ENCODE data around the gene SDF2L1. TPM values are rescaled to one million over a fixed set of nuclear protein-coding genes. Genes with fewer than 3 reads are reported as not detected.

The SDF2L1 gene
- total and polyA plus RNA-seq, 4 donors = 6.9 to 21.9 (median 15.3) TPM

- Histone ChIP-seq H3K4me1 (ENCODE audit: control insufficient read depth, insufficient read depth, low read length) (peaks cover 53% of the 10 kb centered on the region), H3K27ac (ENCODE audit: low read depth, low read length) (no peak overlapping the region), H3K27me3 (ENCODE audit: control insufficient read depth, insufficient read depth, low read length) (no peaks in the 10 kb centered on the region), H3K9me3 (ENCODE audit: control insufficient read depth, insufficient read depth, low read length) (no peaks in the 10 kb centered on the region), H3K4me3 (ENCODE audit: low read depth, low read length) (no peak overlapping the region), H3K36me3 (ENCODE audit: control insufficient read depth, insufficient read depth, low read length) (peaks cover 35% of the 10 kb centered on the region)
- WGBS (ENCODE audit: insufficient coverage) = 80% methylated on average over 7 of the region's 11 CpGs
- peak in 1 of 6 donors; percentile 59 for DNase-seq (ENCODE audit: low read depth in 4 of 6, low spot score in 6 of 6)
Measured at GRCh38 chr22:21626735-21627469, 15.2 kb upstream of the SDF2L1 start.

GRCh38 chr22:21628386-21629254 is 13.5 kb upstream of the SDF2L1 start:
- 64% methylated on average over 73 of the region's 74 CpGs for WGBS (ENCODE audit: insufficient coverage)
- Histone ChIP-seq H3K4me3 (ENCODE audit: low read depth, low read length) (peak overlapping the region; percentile 67), H3K27me3 (ENCODE audit: control insufficient read depth, insufficient read depth, low read length) (no peaks in the 10 kb centered on the region), H3K4me1 (ENCODE audit: control insufficient read depth, insufficient read depth, low read length) (peaks cover 36% of the 10 kb centered on the region), H3K9me3 (ENCODE audit: control insufficient read depth, insufficient read depth, low read length) (no peaks in the 10 kb centered on the region), H3K27ac (ENCODE audit: low read depth, low read length) (no peak overlapping the region), H3K36me3 (ENCODE audit: control insufficient read depth, insufficient read depth, low read length) (peaks cover 26% of the 10 kb centered on the region)
- no peak for DNase-seq (ENCODE audit: low read depth in 4 of 6, low spot score in 6 of 6)

GRCh38 chr22:21629255-21630149 is 12.6 kb upstream of the SDF2L1 start, which contains the start of gene YDJC:
TSS of gene YDJC (minus strand) at chr22:21630022. CDS start at chr22:21630014, 8 bp downstream.
- peak in 5 of 6 donors; percentile 68 to 98 (median 87) for DNase-seq (ENCODE audit: low read depth in 4 of 6, low spot score in 6 of 6)
- Histone ChIP-seq H3K4me3 (ENCODE audit: low read depth, low read length) (peak within 1 kb of the TSS; percentile 67), H3K36me3 (ENCODE audit: control insufficient read depth, insufficient read depth, low read length) (peaks cover 26% of the 10 kb centered on the region), H3K27ac (ENCODE audit: low read depth, low read length) (no peak within 1 kb of the TSS), H3K27me3 (ENCODE audit: control insufficient read depth, insufficient read depth, low read length) (no peaks in the 10 kb centered on the region), H3K4me1 (ENCODE audit: control insufficient read depth, insufficient read depth, low read length) (peaks cover 27% of the 10 kb centered on the region), H3K9me3 (ENCODE audit: control insufficient read depth, insufficient read depth, low read length) (no peaks in the 10 kb centered on the region)
- WGBS (ENCODE audit: insufficient coverage) = under 1% methylated on average over 93 of the region's 93 CpGs

GRCh38 chr22:21631025-21631424 is 11.1 kb upstream of the SDF2L1 start:
- H3K9me3 ChIP-seq (ENCODE audit: control insufficient read depth, insufficient read depth, low read length) = no peaks in the 10 kb centered on the region
- no peak overlapping the region for H3K4me3 ChIP-seq (ENCODE audit: low read depth, low read length)
- DNase-seq (ENCODE audit: low read depth in 4 of 6, low spot score in 6 of 6) = no peak
- no peak overlapping the region for H3K27ac ChIP-seq (ENCODE audit: low read depth, low read length)
- H3K4me1 ChIP-seq (ENCODE audit: control insufficient read depth, insufficient read depth, low read length) = peaks cover 25% of the 10 kb centered on the region
- peaks cover 31% of the 10 kb centered on the region for H3K36me3 ChIP-seq (ENCODE audit: control insufficient read depth, insufficient read depth, low read length)
- H3K27me3 ChIP-seq (ENCODE audit: control insufficient read depth, insufficient read depth, low read length) = no peaks in the 10 kb centered on the region
- WGBS (ENCODE audit: insufficient coverage) = 97% methylated on average over 4 of the region's 4 CpGs

- peaks cover 22% of the 10 kb centered on the region for H3K4me1 ChIP-seq (ENCODE audit: control insufficient read depth, insufficient read depth, low read length)
- H3K27ac ChIP-seq (ENCODE audit: low read depth, low read length) = no peak within 1 kb of the TSS
Measured at GRCh38 chr22:21632237-21632895, 9.7 kb upstream of the SDF2L1 start, which contains the start of gene CCDC116. TSS of gene CCDC116 (plus strand) at chr22:21632760. CDS start at chr22:21633182, 422 bp downstream.

GRCh38 chr22:21632931-21633330 is 9.2 kb upstream of the SDF2L1 start:
- WGBS (ENCODE audit: insufficient coverage) = 95% methylated on average over 18 of the region's 18 CpGs
- Histone ChIP-seq H3K4me1 (ENCODE audit: control insufficient read depth, insufficient read depth, low read length) (peaks cover 21% of the 10 kb centered on the region), H3K27me3 (ENCODE audit: control insufficient read depth, insufficient read depth, low read length) (no peaks in the 10 kb centered on the region), H3K4me3 (ENCODE audit: low read depth, low read length) (no peak overlapping the region), H3K36me3 (ENCODE audit: control insufficient read depth, insufficient read depth, low read length) (peaks cover 28% of the 10 kb centered on the region), H3K9me3 (ENCODE audit: control insufficient read depth, insufficient read depth, low read length) (no peaks in the 10 kb centered on the region), H3K27ac (ENCODE audit: low read depth, low read length) (no peak overlapping the region)
- no peak for DNase-seq (ENCODE audit: low read depth in 4 of 6, low spot score in 6 of 6)

More at GRCh38 chr22:21632237-21632895, 9.7 kb upstream of the SDF2L1 start, which contains the start of gene CCDC116:
- H3K9me3 ChIP-seq (ENCODE audit: control insufficient read depth, insufficient read depth, low read length) = no peaks in the 10 kb centered on the region
- H3K4me3 ChIP-seq (ENCODE audit: low read depth, low read length) = no peak within 1 kb of the TSS
- WGBS (ENCODE audit: insufficient coverage) = 77% methylated on average over 27 of the region's 27 CpGs
- no peak for DNase-seq (ENCODE audit: low read depth in 4 of 6, low spot score in 6 of 6)
- no peaks in the 10 kb centered on the region for H3K27me3 ChIP-seq (ENCODE audit: control insufficient read depth, insufficient read depth, low read length)
- H3K36me3 ChIP-seq (ENCODE audit: control insufficient read depth, insufficient read depth, low read length) = peaks cover 32% of the 10 kb centered on the region

GRCh38 chr22:21633481-21633880 is 8.6 kb upstream of the SDF2L1 start:
- Histone ChIP-seq H3K4me1 (ENCODE audit: control insufficient read depth, insufficient read depth, low read length) (peaks cover 15% of the 10 kb centered on the region), H3K4me3 (ENCODE audit: low read depth, low read length) (no peak overlapping the region), H3K27me3 (ENCODE audit: control insufficient read depth, insufficient read depth, low read length) (no peaks in the 10 kb centered on the region), H3K9me3 (ENCODE audit: control insufficient read depth, insufficient read depth, low read length) (no peaks in the 10 kb centered on the region), H3K27ac (ENCODE audit: low read depth, low read length) (no peak overlapping the region), H3K36me3 (ENCODE audit: control insufficient read depth, insufficient read depth, low read length) (peaks cover 23% of the 10 kb centered on the region)
- 100% methylated on average over 4 of the region's 4 CpGs for whole genome bisulfite sequencing (ENCODE audit: insufficient coverage)
- DNase-seq (ENCODE audit: low read depth in 4 of 6, low spot score in 6 of 6) = no peak

- Histone ChIP-seq H3K9me3 (ENCODE audit: control insufficient read depth, insufficient read depth, low read length) (no peaks in the 10 kb centered on the region), H3K4me1 (ENCODE audit: control insufficient read depth, insufficient read depth, low read length) (peaks cover 10% of the 10 kb centered on the region), H3K27ac (ENCODE audit: low read depth, low read length) (no peak overlapping the region), H3K27me3 (ENCODE audit: control insufficient read depth, insufficient read depth, low read length) (no peaks in the 10 kb centered on the region), H3K4me3 (ENCODE audit: low read depth, low read length) (no peak overlapping the region), H3K36me3 (ENCODE audit: control insufficient read depth, insufficient read depth, low read length) (peaks cover 20% of the 10 kb centered on the region)
- DNase-seq (ENCODE audit: low read depth in 4 of 6, low spot score in 6 of 6) = no peak
- WGBS (ENCODE audit: insufficient coverage) = 96% methylated on average over 15 of the region's 16 CpGs
Measured at GRCh38 chr22:21634081-21634480, 8.0 kb upstream of the SDF2L1 start.
